ENCODE data around the gene LRRIQ1. TPM values are rescaled to one million over a fixed set of nuclear protein-coding genes. Genes with fewer than 3 reads are reported as not detected.

The LRRIQ1 gene
- total and polyA plus RNA-seq, 4 donors = 0.05 to 0.08 TPM; not detected in 2

DNA sequence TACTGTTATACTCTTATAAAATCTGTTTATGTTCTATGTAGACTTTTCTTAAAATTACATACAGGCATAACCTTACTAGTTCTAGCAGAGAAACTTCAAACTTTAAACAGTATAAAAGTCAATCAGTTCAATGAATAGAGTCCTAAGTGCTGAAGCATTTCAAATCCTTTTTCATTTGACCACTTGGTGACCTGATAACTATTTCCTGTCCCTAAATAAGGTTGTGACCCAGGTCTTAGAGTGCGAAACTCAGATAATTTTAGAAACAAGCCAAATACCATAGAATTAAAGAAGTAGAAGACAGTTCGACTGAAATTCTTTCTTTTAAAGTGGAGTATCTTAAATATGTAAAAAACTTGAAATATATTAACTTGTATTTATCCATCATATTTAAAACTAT is 147.7 kb downstream of the LRRIQ1 start:
- DNase-seq (ENCODE audit: low spot score) = no peak
- WGBS = 51% methylated on average over 2 of the region's 2 CpGs
- H3K27ac ChIP-seq (ENCODE audit: low read depth in 1 of 2, low read length in 2 of 2) = no peak overlapping the region
- peaks cover 0 to 1% (median 0%) of the 10 kb centered on the region in 4 donors for H3K4me1 ChIP-seq (ENCODE audit: control insufficient read depth in 4 of 4, insufficient read depth in 4 of 4, low read length in 3 of 4)
- no peaks in the 10 kb centered on the region for H3K36me3 ChIP-seq (ENCODE audit: control insufficient read depth in 4 of 4, insufficient read depth in 3 of 4, low read depth in 1 of 4, low read length in 3 of 4)
- H3K9me3 ChIP-seq (ENCODE audit: control insufficient read depth in 4 of 4, low read length in 3 of 4) = no peaks in the 10 kb centered on the region
- no peak for TF ChIP-seq EGR1 (IDR thresholded peaks at IDR 0.05; ENCODE audit: low read depth in 2 of 2)
- TF ChIP-seq, protein P1, sequence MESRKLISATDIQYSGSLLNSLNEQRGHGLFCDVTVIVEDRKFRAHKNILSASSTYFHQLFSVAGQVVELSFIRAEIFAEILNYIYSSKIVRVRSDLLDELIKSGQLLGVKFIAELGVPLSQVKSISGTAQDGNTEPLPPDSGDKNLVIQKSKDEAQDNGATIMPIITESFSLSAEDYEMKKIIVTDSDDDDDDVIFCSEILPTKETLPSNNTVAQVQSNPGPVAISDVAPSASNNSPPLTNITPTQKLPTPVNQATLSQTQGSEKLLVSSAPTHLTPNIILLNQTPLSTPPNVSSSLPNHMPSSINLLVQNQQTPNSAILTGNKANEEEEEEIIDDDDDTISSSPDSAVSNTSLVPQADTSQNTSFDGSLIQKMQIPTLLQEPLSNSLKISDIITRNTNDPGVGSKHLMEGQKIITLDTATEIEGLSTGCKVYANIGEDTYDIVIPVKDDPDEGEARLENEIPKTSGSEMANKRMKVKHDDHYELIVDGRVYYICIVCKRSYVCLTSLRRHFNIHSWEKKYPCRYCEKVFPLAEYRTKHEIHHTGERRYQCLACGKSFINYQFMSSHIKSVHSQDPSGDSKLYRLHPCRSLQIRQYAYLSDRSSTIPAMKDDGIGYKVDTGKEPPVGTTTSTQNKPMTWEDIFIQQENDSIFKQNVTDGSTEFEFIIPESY (IDR thresholded peaks at IDR 0.05) = no peak
- TF ChIP-seq FOXA1 (IDR thresholded peaks at IDR 0.05) = no peak
- no peak for TF ChIP-seq FOXA2 (IDR thresholded peaks at IDR 0.05)
- TF ChIP-seq TAF1 (conservative IDR thresholded peaks at IDR 0.05) = no peak
- TF ChIP-seq JUND (IDR thresholded peaks at IDR 0.05) = no peak
- no peak for TF ChIP-seq SP1 (IDR thresholded peaks at IDR 0.05)
- no peak for TF ChIP-seq HNF4A (conservative IDR thresholded peaks at IDR 0.05)
- TF ChIP-seq, protein P2, sequence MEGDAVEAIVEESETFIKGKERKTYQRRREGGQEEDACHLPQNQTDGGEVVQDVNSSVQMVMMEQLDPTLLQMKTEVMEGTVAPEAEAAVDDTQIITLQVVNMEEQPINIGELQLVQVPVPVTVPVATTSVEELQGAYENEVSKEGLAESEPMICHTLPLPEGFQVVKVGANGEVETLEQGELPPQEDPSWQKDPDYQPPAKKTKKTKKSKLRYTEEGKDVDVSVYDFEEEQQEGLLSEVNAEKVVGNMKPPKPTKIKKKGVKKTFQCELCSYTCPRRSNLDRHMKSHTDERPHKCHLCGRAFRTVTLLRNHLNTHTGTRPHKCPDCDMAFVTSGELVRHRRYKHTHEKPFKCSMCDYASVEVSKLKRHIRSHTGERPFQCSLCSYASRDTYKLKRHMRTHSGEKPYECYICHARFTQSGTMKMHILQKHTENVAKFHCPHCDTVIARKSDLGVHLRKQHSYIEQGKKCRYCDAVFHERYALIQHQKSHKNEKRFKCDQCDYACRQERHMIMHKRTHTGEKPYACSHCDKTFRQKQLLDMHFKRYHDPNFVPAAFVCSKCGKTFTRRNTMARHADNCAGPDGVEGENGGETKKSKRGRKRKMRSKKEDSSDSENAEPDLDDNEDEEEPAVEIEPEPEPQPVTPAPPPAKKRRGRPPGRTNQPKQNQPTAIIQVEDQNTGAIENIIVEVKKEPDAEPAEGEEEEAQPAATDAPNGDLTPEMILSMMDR (IDR thresholded peaks at IDR 0.05; ENCODE audit: low read depth, low read length, missing input control) = no peak
- TF ChIP-seq, protein P3, sequence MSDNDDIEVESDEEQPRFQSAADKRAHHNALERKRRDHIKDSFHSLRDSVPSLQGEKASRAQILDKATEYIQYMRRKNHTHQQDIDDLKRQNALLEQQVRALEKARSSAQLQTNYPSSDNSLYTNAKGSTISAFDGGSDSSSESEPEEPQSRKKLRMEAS (IDR thresholded peaks at IDR 0.05) = no peak
- TF ChIP-seq NR2F2 (IDR thresholded peaks at IDR 0.05) = no peak
- no peak for TF ChIP-seq RAD21 (IDR thresholded peaks at IDR 0.05)
- no peak for TF ChIP-seq HNF4G (IDR thresholded peaks at IDR 0.05)
- TF ChIP-seq, protein P4, sequence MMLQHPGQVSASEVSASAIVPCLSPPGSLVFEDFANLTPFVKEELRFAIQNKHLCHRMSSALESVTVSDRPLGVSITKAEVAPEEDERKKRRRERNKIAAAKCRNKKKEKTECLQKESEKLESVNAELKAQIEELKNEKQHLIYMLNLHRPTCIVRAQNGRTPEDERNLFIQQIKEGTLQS (IDR thresholded peaks at IDR 0.05) = no peak
- TF ChIP-seq, protein P5, sequence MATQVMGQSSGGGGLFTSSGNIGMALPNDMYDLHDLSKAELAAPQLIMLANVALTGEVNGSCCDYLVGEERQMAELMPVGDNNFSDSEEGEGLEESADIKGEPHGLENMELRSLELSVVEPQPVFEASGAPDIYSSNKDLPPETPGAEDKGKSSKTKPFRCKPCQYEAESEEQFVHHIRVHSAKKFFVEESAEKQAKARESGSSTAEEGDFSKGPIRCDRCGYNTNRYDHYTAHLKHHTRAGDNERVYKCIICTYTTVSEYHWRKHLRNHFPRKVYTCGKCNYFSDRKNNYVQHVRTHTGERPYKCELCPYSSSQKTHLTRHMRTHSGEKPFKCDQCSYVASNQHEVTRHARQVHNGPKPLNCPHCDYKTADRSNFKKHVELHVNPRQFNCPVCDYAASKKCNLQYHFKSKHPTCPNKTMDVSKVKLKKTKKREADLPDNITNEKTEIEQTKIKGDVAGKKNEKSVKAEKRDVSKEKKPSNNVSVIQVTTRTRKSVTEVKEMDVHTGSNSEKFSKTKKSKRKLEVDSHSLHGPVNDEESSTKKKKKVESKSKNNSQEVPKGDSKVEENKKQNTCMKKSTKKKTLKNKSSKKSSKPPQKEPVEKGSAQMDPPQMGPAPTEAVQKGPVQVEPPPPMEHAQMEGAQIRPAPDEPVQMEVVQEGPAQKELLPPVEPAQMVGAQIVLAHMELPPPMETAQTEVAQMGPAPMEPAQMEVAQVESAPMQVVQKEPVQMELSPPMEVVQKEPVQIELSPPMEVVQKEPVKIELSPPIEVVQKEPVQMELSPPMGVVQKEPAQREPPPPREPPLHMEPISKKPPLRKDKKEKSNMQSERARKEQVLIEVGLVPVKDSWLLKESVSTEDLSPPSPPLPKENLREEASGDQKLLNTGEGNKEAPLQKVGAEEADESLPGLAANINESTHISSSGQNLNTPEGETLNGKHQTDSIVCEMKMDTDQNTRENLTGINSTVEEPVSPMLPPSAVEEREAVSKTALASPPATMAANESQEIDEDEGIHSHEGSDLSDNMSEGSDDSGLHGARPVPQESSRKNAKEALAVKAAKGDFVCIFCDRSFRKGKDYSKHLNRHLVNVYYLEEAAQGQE (IDR thresholded peaks at IDR 0.05) = no peak
- no peak for TF ChIP-seq RXRA (IDR thresholded peaks at IDR 0.05)
- no peak for TF ChIP-seq YY1 (IDR thresholded peaks at IDR 0.05)
- TF ChIP-seq GABPA (IDR thresholded peaks at IDR 0.05 in 1 of 2, conservative IDR thresholded peaks at IDR 0.05 in 1 of 2) = no peak
- H3K27me3 ChIP-seq (ENCODE audit: control insufficient read depth in 4 of 4, insufficient read depth in 4 of 4, low read length in 3 of 4) = no peaks in the 10 kb centered on the region
- no peak overlapping the region for H3K4me3 ChIP-seq (ENCODE audit: low read depth in 1 of 3, low read length in 3 of 3)
- H3K9ac ChIP-seq (ENCODE audit: low read depth in 1 of 2, low read length in 2 of 2) = no peak overlapping the region

Measured in liver (tissue), 9 donors.